WTC11 (cell line): Measurements from ENCODE around the gene RNF215. TPM values are rescaled to one million over a fixed set of nuclear protein-coding genes. Genes with fewer than 3 reads are reported as not detected.
A peak's percentile ranks its signal among the peaks of the same experiment; 100 is the strongest.

Experiments used
- ATAC-seq: fragments of 200-7000 bp; cut with Tn5 transposase; 2 replicates; pipeline ENCODE4 v1.10.0; 2021; ENCODE audit warnings: mild to moderate bottlenecking, moderate library complexity
- CTCF ChIA-PET: fragments of 300-600 bp; sonication (Branson Sonifier 250); formaldehyde crosslinking; loops from one replicate; lab custom pipeline; 2021; ENCODE audit warnings: antibody characterized with exemption; lab: Charles Lee
- POLR2A ChIA-PET: fragments of 350-600 bp; sonication (Branson Sonifier 250); formaldehyde crosslinking; loops from one replicate; lab custom pipeline; 2021; ENCODE audit warnings: antibody characterized with exemption; lab: Charles Lee
- DNase-seq: peaks from one replicate; pipeline ENCODE4 v3.0.0; 2021; ENCODE audit warnings: low spot score
- H3K27ac Mint-ChIP-seq: 2 replicates; pipeline ENCODE4 v1.8.0; 2021; ENCODE audit warnings: mixed read lengths
- H3K27me3 Mint-ChIP-seq: 2 replicates; pipeline ENCODE4 v1.8.0; 2021; ENCODE audit warnings: low read depth, mild to moderate bottlenecking, moderate library complexity, mixed read lengths
- H3K36me3 Mint-ChIP-seq: 2 replicates; pipeline ENCODE4 v1.8.0; 2021; ENCODE audit warnings: mixed read lengths
- H3K4me1 Mint-ChIP-seq: 2 replicates; pipeline ENCODE4 v1.8.0; 2022; ENCODE audit warnings: mixed read lengths
- H3K4me3 Mint-ChIP-seq: 2 replicates; pipeline ENCODE4 v1.8.0; 2021; ENCODE audit warnings: mild to moderate bottlenecking, moderate library complexity, mixed read lengths
- H3K9me3 Mint-ChIP-seq: 2 replicates; pipeline ENCODE4 v1.8.0; 2021; ENCODE audit warnings: mixed read lengths
- CTCF ChIP-seq: fragments of 200-600 bp; IDR thresholded peaks from 2 replicates; pipeline ENCODE4 v1.8.0; 2022; ENCODE audit warnings: antibody characterized with exemption
- EMX1 ChIP-seq: fragments of 250-450 bp; sonication (Bioruptor Pico); IDR thresholded peaks from 2 replicates; pipeline ENCODE4 v1.8.0; 2021; ENCODE audit warnings: mild to moderate bottlenecking
- ESRRA ChIP-seq: sonication (generic); formaldehyde crosslinking; IDR thresholded peaks from 2 replicates; pipeline ENCODE4 v1.8.1; 2022; ENCODE audit warnings: mild to moderate bottlenecking, missing genetic modification reagents, borderline replicate concordance
- FOXK1 ChIP-seq: sonication (generic); formaldehyde crosslinking; IDR thresholded peaks from 2 replicates; pipeline ENCODE4 v1.8.0; 2022; ENCODE audit warnings: mild to moderate bottlenecking, moderate library complexity, missing genetic modification reagents
- FOXP4 ChIP-seq: sonication (generic); formaldehyde crosslinking; IDR thresholded peaks from 2 replicates; pipeline ENCODE4 v1.8.0; 2022; ENCODE audit warnings: mild to moderate bottlenecking, missing genetic modification reagents
- IRF2 ChIP-seq: sonication (generic); formaldehyde crosslinking; IDR thresholded peaks from 2 replicates; pipeline ENCODE4 v1.8.0; 2022; ENCODE audit warnings: low read depth, missing genetic modification reagents, borderline replicate concordance
- KAT7 ChIP-seq: sonication (generic); formaldehyde crosslinking; IDR thresholded peaks from 2 replicates; pipeline ENCODE4 v1.8.1; 2023; ENCODE audit warnings: missing genetic modification reagents, mild to moderate bottlenecking, borderline replicate concordance
- MXD4 ChIP-seq: fragments of 250-450 bp; sonication (Bioruptor Pico); IDR thresholded peaks from 2 replicates; pipeline ENCODE4 v1.8.0; 2021; ENCODE audit warnings: mild to moderate bottlenecking, moderate library complexity, borderline replicate concordance
- NR2C2 ChIP-seq: sonication (generic); formaldehyde crosslinking; IDR thresholded peaks from 2 replicates; pipeline ENCODE4 v1.8.0; 2022; ENCODE audit warnings: mild to moderate bottlenecking, missing genetic modification reagents
- PRDM15 ChIP-seq: sonication (generic); formaldehyde crosslinking; IDR thresholded peaks from 2 replicates; pipeline ENCODE4 v1.8.0; 2022; ENCODE audit warnings: missing genetic modification reagents
- RELA ChIP-seq: sonication (generic); formaldehyde crosslinking; IDR thresholded peaks from 2 replicates; pipeline ENCODE4 v1.8.1; 2022; ENCODE audit warnings: missing genetic modification reagents, mild to moderate bottlenecking, borderline replicate concordance
- RORB ChIP-seq: fragments of 250-450 bp; sonication (Bioruptor Pico); IDR thresholded peaks from 2 replicates; pipeline ENCODE4 v1.9.0; 2021; ENCODE audit warnings: mild to moderate bottlenecking
- USF2 ChIP-seq: sonication (generic); formaldehyde crosslinking; IDR thresholded peaks from 2 replicates; pipeline ENCODE4 v1.8.1; 2023; ENCODE audit warnings: mild to moderate bottlenecking, missing genetic modification reagents, moderate library complexity
- ZBTB21 ChIP-seq: sonication (generic); formaldehyde crosslinking; IDR thresholded peaks from 2 replicates; pipeline ENCODE4 v1.8.1; 2023; ENCODE audit warnings: mild to moderate bottlenecking, missing genetic modification reagents, borderline replicate concordance
- ZBTB43 ChIP-seq: sonication (generic); formaldehyde crosslinking; IDR thresholded peaks from 2 replicates; pipeline ENCODE4 v1.8.1; 2023; ENCODE audit warnings: mild to moderate bottlenecking, missing genetic modification reagents
- ZNF232 ChIP-seq: sonication (generic); formaldehyde crosslinking; IDR thresholded peaks from 2 replicates; pipeline ENCODE4 v1.8.0; 2022; ENCODE audit warnings: mild to moderate bottlenecking, missing genetic modification reagents
- ZNF263 ChIP-seq: sonication (generic); formaldehyde crosslinking; IDR thresholded peaks from 2 replicates; pipeline ENCODE4 v1.8.1; 2022; ENCODE audit warnings: low read depth, mild to moderate bottlenecking, moderate library complexity, missing genetic modification reagents
- ZNF281 ChIP-seq: sonication (generic); formaldehyde crosslinking; IDR thresholded peaks from 2 replicates; pipeline ENCODE4 v1.8.0; 2023; ENCODE audit warnings: mild to moderate bottlenecking, missing genetic modification reagents
- ZNF317 ChIP-seq: sonication (generic); formaldehyde crosslinking; IDR thresholded peaks from 2 replicates; pipeline ENCODE4 v1.8.1; 2023; ENCODE audit warnings: low read depth, mild to moderate bottlenecking, moderate library complexity, missing genetic modification reagents, borderline replicate concordance
- total RNA-seq: library from RNA; stranded (reverse); gene quantifications from 3 replicates; pipeline ENCODE4 v1.2.3, GENCODE V29; 2021

The RNF215 gene
- total RNA-seq, 1 experiment from 2014 or later = 25.4 TPM

- Mint-ChIP-seq H3K4me1 (peaks cover 14% of the 10 kb centered on the region), H3K4me3 (no peak overlapping the region), H3K27ac (no peak overlapping the region), H3K36me3 (peaks cover 21% of the 10 kb centered on the region), H3K9me3 (peaks cover 13% of the 10 kb centered on the region), H3K27me3 (peaks cover 6% of the 10 kb centered on the region; the same call in 1 of the 2 replicates)
- POLR2A ChIA-PET = interaction anchor here (0.6 to 0.9 kb wide), 3 partner anchors 10 to 140 kb away, joined by 3 to 4 read pairs (median 4); no protein-coding TSS in a partner anchor
- DNase-seq (no peak), ATAC-seq (no peak)
- TF ChIP-seq ZBTB21 (CRISPR knock-in tag) (no peak), EMX1 (no peak), USF2 (CRISPR knock-in tag) (no peak), MXD4 (CRISPR knock-in tag) (no peak), ZNF281 (no peak), CTCF (no peak), RELA (CRISPR knock-in tag) (no peak), ZNF263 (no peak), KAT7 (CRISPR knock-in tag) (no peak)
- CTCF ChIA-PET = interaction anchor here (0.5 to 2.8 kb wide), 6 partner anchors 13 to 163 kb away, joined by 3 to 10 read pairs (median 6); partner anchors contain the start of gene RNF215
Measured at GRCh38 chr22:30432096-30432495, 44.9 kb upstream of the RNF215 start.

- ChIA-PET CTCF (interaction anchor here (0.6 to 3.3 kb wide), 10 partner anchors 9 to 143 kb away, joined by 3 to 19 read pairs (median 4); partner anchors contain the start of gene RNF215), POLR2A (interaction anchor here (0.6 to 1.6 kb wide), 2 partner anchors 34 to 171 kb away, joined by 3 to 7 read pairs; partner anchors contain the start of gene SEC14L2)
- peaks cover 18% of the 10 kb centered on the region for H3K36me3 Mint-ChIP-seq
- H3K9me3 Mint-ChIP-seq = peaks cover 8% of the 10 kb centered on the region
- peaks cover 19% of the 10 kb centered on the region for H3K4me1 Mint-ChIP-seq
- DNase-seq = no peak
- no peak overlapping the region for H3K4me3 Mint-ChIP-seq
- H3K27me3 Mint-ChIP-seq = peaks cover 3% of the 10 kb centered on the region; the same call in 1 of the 2 replicates
- H3K27ac Mint-ChIP-seq = no peak overlapping the region
- ATAC-seq = 0 out of 2 replicates have a peak, but pooled peaks have one; percentile 6
- TF ChIP-seq NR2C2 (no peak), ZNF232 (CRISPR knock-in tag) (no peak), ZNF317 (no peak), FOXK1 (CRISPR knock-in tag) (no peak), PRDM15 (CRISPR knock-in tag) (no peak), ZBTB43 (CRISPR knock-in tag) (no peak), RORB (CRISPR knock-in tag) (no peak), FOXP4 (CRISPR knock-in tag) (no peak), CTCF (no peak), ESRRA (CRISPR knock-in tag) (no peak), IRF2 (CRISPR knock-in tag) (no peak)
Measured at GRCh38 chr22:30430933-30431332, 43.7 kb upstream of the RNF215 start.
